Measurements from ENCODE around the gene SUCLG1.
"Not testable (repeated sequence)": the region's sequence is repeated elsewhere in the genome, so short reads cannot be mapped to it uniquely, and the experiment has no call there.

- not testable (repeated sequence) for TF ChIP-seq CTCF (IDR thresholded peaks at IDR 0.05; ENCODE audit: control extremely low read depth in 1 of 3, insufficient read depth in 1 of 3, low read depth in 1 of 3, low read length in 3 of 3); POLR2A (IDR thresholded peaks at IDR 0.05; ENCODE audit: control extremely low read depth in 1 of 2, low read depth in 2 of 2, low read length in 2 of 2); SIRT6 (IDR thresholded peaks at IDR 0.05; ENCODE audit: low read length); RAD21 (IDR thresholded peaks at IDR 0.05 in 1 of 2, conservative IDR thresholded peaks at IDR 0.05 in 1 of 2; ENCODE audit: low read depth in 2 of 2, low read length in 2 of 2); SP2 (IDR thresholded peaks at IDR 0.05; ENCODE audit: low read length); GABPA (IDR thresholded peaks at IDR 0.05; ENCODE audit: borderline replicate concordance, insufficient read depth, low read length); TEAD4 (IDR thresholded peaks at IDR 0.05; ENCODE audit: low read depth, low read length); E2F6 (IDR thresholded peaks at IDR 0.05); RXRA (IDR thresholded peaks at IDR 0.05; ENCODE audit: insufficient read depth, low read depth, low read length)
Measured at GRCh38 chr2:84402111-84402510, 57.0 kb downstream of the SUCLG1 start.

Data from H1 (cell line).